Activated T-helper 1 cell treated with Interleukin-2 at 50 U/mL for 16 hours (primary cell): ENCODE results near the gene RPL32.
A peak's percentile ranks its signal among the peaks of the same experiment; 100 is the strongest.
"Not testable (repeated sequence)": the region's sequence is repeated elsewhere in the genome, so short reads cannot be mapped to it uniquely, and the experiment has no call there.

Experiments used
- DNase-seq: peaks from one replicate; pipeline ENCODE4 v3.0.0-alpha.2; 2020; ENCODE audit warnings: low read depth

The RPL32 gene

GRCh38 chr3:12868039-12869034 lies 27.0 kb upstream of the RPL32 start:
- peak; percentile 40 for DNase-seq

- no peak for DNase-seq
Observed at GRCh38 chr3:12866836-12867235, 25.5 kb upstream of the RPL32 start.

- DNase-seq: no peak
Observed at GRCh38 chr3:12865271-12865670, 23.9 kb upstream of the RPL32 start.

- no peak for DNase-seq
Observed at GRCh38 chr3:12862387-12862786, 21.0 kb upstream of the RPL32 start.

GRCh38 chr3:12861611-12862010 lies 20.2 kb upstream of the RPL32 start:
- no peak for DNase-seq

GRCh38 chr3:12859840-12860239 lies 18.5 kb upstream of the RPL32 start:
- no peak for DNase-seq

- DNase-seq: no peak
Observed at GRCh38 chr3:12856626-12857025, 15.3 kb upstream of the RPL32 start.

- DNase-seq: no peak
Observed at GRCh38 chr3:12854565-12854964, 13.2 kb upstream of the RPL32 start.

GRCh38 chr3:12853847-12854246 lies 12.5 kb upstream of the RPL32 start:
- not testable (repeated sequence) for DNase-seq

- no peak for DNase-seq
Observed at GRCh38 chr3:12852201-12852600, 10.8 kb upstream of the RPL32 start.

- DNase-seq: no peak
Observed at GRCh38 chr3:12845811-12846210, 4.4 kb upstream of the RPL32 start.

- DNase-seq: no peak
Observed at GRCh38 chr3:12842469-12842868, 1.1 kb upstream of the RPL32 start.

GRCh38 chr3:12841970-12842328 lies 584 bp upstream of the RPL32 start:
- DNase-seq: no peak

GRCh38 chr3:12840591-12841148 lies 695 bp downstream of the RPL32 start:
- peak; percentile 22 for DNase-seq

- not testable (repeated sequence) for DNase-seq
Observed at GRCh38 chr3:12840148-12840547, 1.2 kb downstream of the RPL32 start.

GRCh38 chr3:12839156-12839946 lies 2.0 kb downstream of the RPL32 start:
- no peak for DNase-seq

- DNase-seq: no peak
Observed at GRCh38 chr3:12838179-12838965, 3.0 kb downstream of the RPL32 start.

- no peak for DNase-seq
Observed at GRCh38 chr3:12837295-12837986, 3.9 kb downstream of the RPL32 start.

- DNase-seq: no peak
Observed at GRCh38 chr3:12835052-12835665, 6.2 kb downstream of the RPL32 start.

- DNase-seq: no peak
Observed at GRCh38 chr3:12833222-12834161, 7.9 kb downstream of the RPL32 start.
